HFFc6 (cell line): Measurements from ENCODE around the gene TPX2. TPM values are rescaled to one million over a fixed set of nuclear protein-coding genes. Genes with fewer than 3 reads are reported as not detected.
"Not testable (repeated sequence)": the region's sequence is repeated elsewhere in the genome, so short reads cannot be mapped to it uniquely, and the experiment has no call there.

Source experiments
- DNase-seq: peaks from one replicate; pipeline ENCODE4 v3.0.0-alpha.2; 2018
- H3K27ac Mint-ChIP-seq: 2 replicates; pipeline ENCODE4 v1.8.0; 2020; ENCODE audit warnings: mild to moderate bottlenecking, mixed read lengths
- H3K27me3 Mint-ChIP-seq: 2 replicates; pipeline ENCODE4 v1.8.0; 2021; ENCODE audit warnings: mild to moderate bottlenecking, moderate library complexity, mixed read lengths; ENCODE audit not compliant: insufficient read depth
- H3K36me3 Mint-ChIP-seq: 2 replicates; pipeline ENCODE4 v1.8.0; 2021; ENCODE audit warnings: low read depth, mixed read lengths
- H3K4me1 Mint-ChIP-seq: 2 replicates; pipeline ENCODE4 v1.8.0; 2020; ENCODE audit warnings: low read depth, mixed read lengths
- H3K4me3 Mint-ChIP-seq: 2 replicates; pipeline ENCODE4 v1.8.0; 2020; ENCODE audit warnings: mild to moderate bottlenecking, moderate library complexity, mixed read lengths
- H3K9me3 Mint-ChIP-seq: 2 replicates; pipeline ENCODE4 v1.8.0; 2020; ENCODE audit warnings: mild to moderate bottlenecking, mixed read lengths
- total RNA-seq, 6 experiments: library from RNA; stranded (reverse); fragmentation: NEBNext Ultra II Directional; extraction: Animal tissue kit (Norgen Biotek cat#: 25700); gene quantifications; 2 replicates in 1 of 6; 3 replicates in 5 of 6; pipeline ENCODE4 v1.2.3, GENCODE V29; 2021
- TF ChIP-seq, protein P1 (sequence below): fragments of 200-600 bp; sonication (generic); IDR thresholded peaks from 2 replicates; pipeline ENCODE4 v1.5.0; 2021; ENCODE audit warnings: antibody characterized with exemption, mild to moderate bottlenecking

The TPX2 gene
- total RNA-seq, 6 experiments from 2014 or later, result 51.0 to 117 (median 107) TPM

- H3K4me3 Mint-ChIP-seq, result no peak overlapping the region
- no peak for DNase-seq
- H3K4me1 Mint-ChIP-seq, result peaks cover 45% of the 10 kb centered on the region
- TF ChIP-seq, protein P1, sequence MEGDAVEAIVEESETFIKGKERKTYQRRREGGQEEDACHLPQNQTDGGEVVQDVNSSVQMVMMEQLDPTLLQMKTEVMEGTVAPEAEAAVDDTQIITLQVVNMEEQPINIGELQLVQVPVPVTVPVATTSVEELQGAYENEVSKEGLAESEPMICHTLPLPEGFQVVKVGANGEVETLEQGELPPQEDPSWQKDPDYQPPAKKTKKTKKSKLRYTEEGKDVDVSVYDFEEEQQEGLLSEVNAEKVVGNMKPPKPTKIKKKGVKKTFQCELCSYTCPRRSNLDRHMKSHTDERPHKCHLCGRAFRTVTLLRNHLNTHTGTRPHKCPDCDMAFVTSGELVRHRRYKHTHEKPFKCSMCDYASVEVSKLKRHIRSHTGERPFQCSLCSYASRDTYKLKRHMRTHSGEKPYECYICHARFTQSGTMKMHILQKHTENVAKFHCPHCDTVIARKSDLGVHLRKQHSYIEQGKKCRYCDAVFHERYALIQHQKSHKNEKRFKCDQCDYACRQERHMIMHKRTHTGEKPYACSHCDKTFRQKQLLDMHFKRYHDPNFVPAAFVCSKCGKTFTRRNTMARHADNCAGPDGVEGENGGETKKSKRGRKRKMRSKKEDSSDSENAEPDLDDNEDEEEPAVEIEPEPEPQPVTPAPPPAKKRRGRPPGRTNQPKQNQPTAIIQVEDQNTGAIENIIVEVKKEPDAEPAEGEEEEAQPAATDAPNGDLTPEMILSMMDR, result no peak
- H3K9me3 Mint-ChIP-seq, result no peaks in the 10 kb centered on the region
- H3K27me3 Mint-ChIP-seq, result no peaks in the 10 kb centered on the region; the same call in 1 of the 2 replicates
- H3K36me3 Mint-ChIP-seq, result no peaks in the 10 kb centered on the region; the same call in 1 of the 2 replicates
- peak overlapping the region; percentile 3; the same call in 1 of the 2 replicates for H3K27ac Mint-ChIP-seq
Measured at GRCh38 chr20:31746068-31746878, 7.2 kb downstream of the TPX2 start.

DNA sequence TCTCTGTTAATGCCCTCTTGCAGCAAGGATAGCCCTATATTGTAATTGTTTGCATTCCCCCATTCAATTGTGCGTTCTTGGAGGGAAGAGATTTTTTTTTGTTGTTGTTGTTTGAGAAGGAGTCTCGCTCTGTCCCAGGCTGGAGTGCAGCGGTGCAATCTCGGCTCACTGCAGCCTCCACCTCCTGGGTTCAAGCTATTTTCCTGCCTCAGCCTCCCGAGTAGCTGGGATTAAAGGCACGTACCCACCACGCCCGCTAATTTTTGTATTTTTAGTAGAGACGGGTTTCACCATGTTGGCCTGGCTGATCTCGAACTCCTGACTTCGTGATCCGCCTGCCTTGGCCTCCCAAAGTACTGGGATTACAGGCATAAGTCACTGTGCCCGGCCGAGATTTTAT is 7.9 kb downstream of the TPX2 start:
- not testable (repeated sequence) for H3K36me3 Mint-ChIP-seq, H3K9me3 Mint-ChIP-seq, H3K27me3 Mint-ChIP-seq, DNase-seq
- Mint-ChIP-seq H3K27ac (peak overlapping the region; percentile 73; the same call in 1 of the 2 replicates), H3K4me1 (peaks cover 42% of the 10 kb centered on the region), H3K4me3 (peak overlapping the region; percentile 29; the same call in 1 of the 2 replicates)

- peaks cover under 1% of the 10 kb centered on the region; the same call in 1 of the 2 replicates for H3K36me3 Mint-ChIP-seq
- no peak for DNase-seq
- no peaks in the 10 kb centered on the region; the same call in 1 of the 2 replicates for H3K27me3 Mint-ChIP-seq
- no peaks in the 10 kb centered on the region for H3K9me3 Mint-ChIP-seq
- peaks cover 42% of the 10 kb centered on the region for H3K4me1 Mint-ChIP-seq
- TF ChIP-seq, protein P1, result no peak
- peak overlapping the region; percentile 73 for H3K27ac Mint-ChIP-seq
- peak overlapping the region; percentile 29; the same call in 1 of the 2 replicates for H3K4me3 Mint-ChIP-seq
Measured at GRCh38 chr20:31747640-31748039, 8.6 kb downstream of the TPX2 start.

DNA sequence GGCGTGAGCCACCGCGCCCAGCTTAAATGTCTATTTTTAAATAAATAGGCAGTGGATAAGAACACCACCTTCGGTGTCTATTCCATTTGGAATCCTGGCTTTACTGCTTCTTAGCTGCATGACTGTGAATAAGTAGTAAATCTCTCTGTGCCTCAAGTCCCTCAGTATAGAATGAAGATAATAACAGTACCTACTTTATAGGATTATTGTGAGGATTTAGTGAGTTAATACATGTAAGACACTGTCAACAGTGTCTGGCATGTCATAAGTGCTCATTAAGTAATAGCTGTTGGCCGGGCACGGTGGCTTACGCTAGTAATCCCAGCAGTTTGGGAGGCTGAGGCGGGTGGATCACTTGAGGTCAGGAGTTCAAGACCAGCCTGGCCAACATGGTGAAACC is 10.1 kb downstream of the TPX2 start:
- Mint-ChIP-seq H3K9me3 (no peaks in the 10 kb centered on the region), H3K27me3 (no peaks in the 10 kb centered on the region; the same call in 1 of the 2 replicates), H3K4me1 (peaks cover 51% of the 10 kb centered on the region), H3K36me3 (peaks cover 5% of the 10 kb centered on the region; the same call in 1 of the 2 replicates), H3K4me3 (no peak overlapping the region), H3K27ac (no peak overlapping the region)
- no peak for DNase-seq
- TF ChIP-seq, protein P1, result no peak

DNA sequence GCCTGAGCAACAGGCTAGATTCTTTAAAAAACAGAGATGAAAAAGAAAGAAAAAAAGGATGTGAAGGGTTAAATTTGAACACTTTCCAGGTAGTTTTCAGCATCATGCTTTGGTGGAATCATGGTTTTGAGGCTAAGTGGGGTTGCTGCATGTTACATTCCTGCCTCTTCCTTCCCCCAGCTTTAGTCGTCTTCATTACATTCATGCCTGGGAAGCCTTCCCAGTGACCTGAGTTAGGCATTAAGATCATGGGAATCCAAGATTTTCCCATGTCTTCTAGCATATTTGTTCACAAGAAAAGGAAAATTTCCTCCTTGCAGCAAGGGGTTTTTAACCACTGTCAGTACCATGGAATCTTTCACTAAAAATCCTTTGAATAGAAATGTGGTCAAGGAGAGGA is 12.0 kb downstream of the TPX2 start:
- TF ChIP-seq, protein P1, result no peak
- Mint-ChIP-seq H3K4me3 (peak overlapping the region; percentile 14), H3K9me3 (no peaks in the 10 kb centered on the region), H3K27me3 (no peaks in the 10 kb centered on the region; the same call in 1 of the 2 replicates), H3K36me3 (peaks cover 5% of the 10 kb centered on the region; the same call in 1 of the 2 replicates), H3K4me1 (peaks cover 49% of the 10 kb centered on the region), H3K27ac (peak overlapping the region; percentile 68)
- peak; percentile 60 for DNase-seq

- Mint-ChIP-seq H3K4me1 (peaks cover 42% of the 10 kb centered on the region), H3K27me3 (no peaks in the 10 kb centered on the region), H3K36me3 (peaks cover 17% of the 10 kb centered on the region), H3K27ac (no peak overlapping the region), H3K9me3 (no peaks in the 10 kb centered on the region), H3K4me3 (no peak overlapping the region)
- no peak for DNase-seq
- TF ChIP-seq, protein P1, result no peak
Measured at GRCh38 chr20:31757254-31757653, 18.2 kb downstream of the TPX2 start.
